GM18511 (cell line): ENCODE results near the gene STK32C.

ENCODE experiments used
- ATAC-seq: cut with Tn5 transposase; IDR thresholded peaks from one replicate; pipeline ENCODE4 v1.9.1; 2021; ENCODE audit warnings: mild to moderate bottlenecking, moderate library complexity; ENCODE audit not compliant: unreplicated experiment

The STK32C gene

DNA sequence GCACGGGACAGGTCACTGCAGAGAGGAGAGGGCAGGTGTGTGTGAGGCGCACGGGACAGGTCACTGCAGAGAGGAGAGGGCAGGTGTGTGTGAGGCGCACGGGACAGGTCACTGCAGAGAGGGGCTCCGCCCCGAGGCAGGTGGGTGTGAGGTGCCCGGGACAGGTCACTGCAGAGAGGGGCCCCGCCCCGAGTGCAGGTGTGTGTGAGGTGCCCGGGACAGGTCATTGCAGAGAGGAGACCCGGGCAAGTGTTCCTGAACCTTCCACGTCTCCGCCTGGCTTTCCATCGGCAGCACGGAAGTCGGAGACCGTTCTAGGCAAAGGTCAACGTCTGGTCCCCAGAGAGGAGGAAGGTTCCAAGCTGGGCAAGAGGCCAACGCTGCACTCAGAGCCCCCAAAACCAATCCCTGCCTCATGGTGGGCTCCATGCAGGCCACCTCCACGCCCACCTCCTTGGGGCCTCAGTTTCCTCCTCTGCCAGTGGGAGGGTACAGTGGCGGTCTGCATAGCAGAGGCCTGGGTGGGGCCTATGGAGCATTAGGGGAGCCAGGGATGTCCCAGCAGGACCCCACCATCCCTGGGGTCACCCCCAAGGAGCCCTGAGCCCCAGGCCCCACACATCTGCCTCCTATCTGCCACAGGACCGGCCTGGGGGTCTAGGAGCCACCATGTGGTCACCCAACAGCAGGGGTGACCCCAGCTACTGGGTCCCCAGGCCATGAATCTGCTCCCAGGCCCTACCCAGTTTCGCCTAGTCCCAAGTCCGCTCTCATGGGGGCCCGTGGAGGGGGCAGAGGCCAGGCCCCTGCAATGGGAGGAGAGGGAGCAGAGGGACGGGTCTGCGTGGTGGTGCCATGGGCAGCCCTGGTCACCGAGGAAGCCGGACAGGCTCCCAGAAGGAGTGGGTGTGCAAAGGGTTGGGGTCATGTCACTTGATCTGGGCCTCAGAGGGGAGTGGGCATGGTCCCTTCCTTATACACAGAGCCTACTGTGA lies 57.0 kb downstream of the STK32C start:
- no peak for ATAC-seq

DNA sequence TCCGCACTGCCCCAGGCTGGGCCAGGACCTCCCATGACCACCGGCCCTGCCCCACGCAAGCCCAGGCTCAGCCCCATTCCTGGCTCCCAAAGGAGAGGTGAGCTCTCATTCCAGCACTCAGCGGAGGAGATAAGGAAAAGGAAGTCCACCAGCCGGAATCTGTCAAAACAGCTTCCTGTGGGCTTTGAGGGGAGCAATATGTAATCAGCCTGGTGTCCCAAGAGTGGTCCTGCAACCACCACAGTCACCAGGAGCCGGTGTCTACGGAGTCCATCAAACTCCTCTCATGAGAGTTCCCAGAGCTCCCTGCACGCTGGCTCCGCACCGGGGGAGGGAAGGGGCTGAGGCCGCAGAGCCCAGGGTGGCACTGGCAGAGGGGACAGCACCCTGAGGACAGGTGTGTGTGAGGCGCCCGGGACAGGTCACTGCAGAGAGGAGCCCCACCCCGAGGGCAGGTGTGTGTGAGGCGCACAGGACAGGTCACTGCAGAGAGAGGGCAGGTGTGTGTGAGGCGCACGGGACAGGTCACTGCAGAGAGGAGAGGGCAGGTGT lies 57.9 kb downstream of the STK32C start:
- ATAC-seq = no peak

DNA sequence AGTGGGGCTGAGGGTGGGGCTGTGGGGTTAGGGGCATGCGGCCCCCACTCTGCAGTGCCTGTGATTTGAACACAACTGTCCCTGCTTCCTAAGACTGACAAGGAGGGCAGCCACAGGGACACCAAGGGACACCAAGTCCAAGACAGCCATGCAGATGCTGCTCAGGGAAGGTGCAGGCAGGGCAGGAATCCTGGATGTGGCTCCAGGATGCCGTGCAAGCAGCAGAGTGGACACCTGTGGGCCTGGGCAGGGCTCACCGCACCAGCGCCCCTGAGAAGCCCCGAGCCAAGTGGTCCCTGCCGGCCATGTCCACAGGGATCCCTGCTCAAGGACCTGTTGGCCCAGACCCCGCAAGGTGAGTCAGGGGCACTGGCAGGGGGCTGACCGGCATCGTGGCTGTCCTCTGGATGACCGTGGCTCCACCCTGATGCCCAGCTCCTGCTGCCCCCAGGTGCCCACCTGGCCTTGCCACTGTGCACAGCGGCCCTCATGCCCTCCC lies 58.5 kb downstream of the STK32C start:
- ATAC-seq = peak; percentile 15

DNA sequence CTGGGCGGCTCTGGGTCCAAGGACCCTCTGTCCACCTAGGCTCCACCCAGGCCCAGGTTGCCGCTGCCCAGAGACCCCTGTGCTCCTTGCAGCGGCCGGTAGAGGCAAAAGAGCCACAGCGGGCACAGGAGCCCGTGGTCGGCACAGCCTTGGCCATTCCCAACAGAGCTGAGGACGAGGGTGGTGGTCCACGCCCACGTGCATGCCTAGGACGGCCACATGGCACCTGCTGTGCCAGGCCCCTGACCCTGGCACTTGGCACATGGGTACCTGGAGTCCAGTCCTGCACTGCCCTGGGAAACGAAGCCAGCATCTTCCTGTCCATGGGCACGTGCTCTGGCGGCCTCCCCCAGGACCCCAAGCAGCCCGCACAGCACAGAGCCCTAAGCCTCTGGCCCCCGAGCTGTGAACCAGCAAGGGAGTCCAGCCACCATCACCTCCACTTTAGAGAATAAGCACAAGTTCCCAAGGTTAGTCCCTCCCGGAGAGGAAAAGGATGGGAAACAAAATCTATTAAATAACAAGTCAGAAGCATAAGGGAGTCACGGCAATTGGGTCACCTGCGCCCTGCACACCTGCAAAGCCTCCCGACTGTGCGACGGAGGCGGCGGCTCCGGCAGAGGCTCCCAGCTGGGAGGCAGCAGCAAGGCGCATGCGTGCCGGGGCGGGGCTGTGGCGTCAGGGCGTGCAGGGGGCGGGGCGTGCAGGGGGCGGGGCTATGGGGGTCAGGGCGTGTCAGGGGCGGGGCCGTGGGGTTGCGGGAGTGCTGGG lies 59.1 kb downstream of the STK32C start:
- peak; percentile 73 for ATAC-seq

DNA sequence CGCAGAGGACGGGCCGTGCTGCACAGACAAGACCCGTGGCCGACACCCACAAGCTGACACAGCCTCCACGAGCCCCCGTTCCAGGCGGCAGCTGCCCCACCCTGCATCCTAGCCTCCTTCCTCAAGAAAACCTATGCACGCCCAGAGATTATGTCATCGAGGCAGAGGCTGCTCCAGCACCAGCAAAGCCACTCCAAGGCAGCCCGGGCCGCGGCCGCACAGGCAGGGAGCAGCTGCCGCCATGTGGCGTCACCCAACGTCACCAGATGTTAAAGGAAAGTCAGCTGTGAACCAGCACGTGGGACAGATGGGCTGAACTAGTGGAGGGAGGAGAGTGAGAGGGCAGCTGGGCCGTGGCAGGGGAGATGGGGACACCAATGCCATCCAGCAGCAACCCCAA lies 59.8 kb downstream of the STK32C start:
- ATAC-seq = no peak

DNA sequence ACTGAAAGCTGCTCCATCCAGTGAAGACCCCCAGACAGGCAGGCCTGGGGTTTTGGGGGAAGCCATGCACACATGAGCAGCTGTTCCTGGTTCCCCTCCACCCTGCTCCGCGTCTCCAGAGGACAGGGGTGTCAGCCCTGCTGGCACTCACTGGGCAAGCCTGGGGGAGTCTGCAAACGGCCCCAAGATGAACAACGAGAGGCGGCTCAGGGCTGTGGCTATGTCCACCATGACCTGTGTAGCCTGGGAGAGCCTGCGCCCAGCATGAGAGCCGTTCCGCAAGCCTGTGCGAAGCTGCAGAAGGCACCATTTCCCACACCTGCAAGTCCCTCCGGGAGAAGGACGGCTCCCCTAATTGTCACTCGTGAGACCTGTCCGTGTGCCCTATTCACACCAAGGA lies 61.5 kb downstream of the STK32C start:
- ATAC-seq = no peak

DNA sequence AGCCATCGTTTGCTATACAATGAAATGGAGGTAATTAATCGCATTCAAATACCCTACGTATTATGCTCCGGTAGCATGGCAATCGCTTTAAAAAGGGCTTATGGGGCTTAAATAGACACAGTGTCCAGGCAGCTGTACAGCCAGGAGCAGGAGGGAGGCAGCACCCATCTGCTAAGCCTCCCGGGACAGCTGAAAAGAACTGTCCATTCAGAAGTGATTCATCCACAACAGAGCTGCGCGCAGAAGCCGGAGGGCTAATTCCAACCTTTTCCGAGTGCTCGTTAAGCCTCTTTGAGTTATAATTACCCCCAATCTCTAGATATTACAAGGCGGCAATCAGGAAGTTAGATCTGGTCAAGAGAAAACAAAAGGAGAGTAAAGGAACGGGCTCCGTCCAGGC lies 62.7 kb downstream of the STK32C start:
- no peak for ATAC-seq

DNA sequence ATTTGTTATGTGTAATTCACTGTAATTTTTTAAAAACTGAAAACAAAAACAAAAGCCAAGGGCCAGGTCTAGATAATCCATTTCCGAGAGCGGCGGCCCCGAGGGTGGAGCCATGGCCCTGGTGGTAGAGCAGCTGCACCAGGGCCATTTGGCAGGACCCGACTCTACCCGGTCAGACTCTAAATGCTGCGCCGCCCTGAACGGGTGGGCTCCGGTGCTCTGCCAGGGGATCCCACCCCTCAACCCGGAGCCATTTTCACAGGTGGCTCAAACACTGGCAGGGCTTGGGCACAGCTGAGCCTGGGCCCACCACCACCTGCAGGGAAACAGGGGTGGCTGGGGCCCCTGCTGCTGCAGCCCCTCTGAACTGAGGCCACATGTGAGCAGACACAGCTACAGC lies 64.1 kb downstream of the STK32C start:
- no peak for ATAC-seq

DNA sequence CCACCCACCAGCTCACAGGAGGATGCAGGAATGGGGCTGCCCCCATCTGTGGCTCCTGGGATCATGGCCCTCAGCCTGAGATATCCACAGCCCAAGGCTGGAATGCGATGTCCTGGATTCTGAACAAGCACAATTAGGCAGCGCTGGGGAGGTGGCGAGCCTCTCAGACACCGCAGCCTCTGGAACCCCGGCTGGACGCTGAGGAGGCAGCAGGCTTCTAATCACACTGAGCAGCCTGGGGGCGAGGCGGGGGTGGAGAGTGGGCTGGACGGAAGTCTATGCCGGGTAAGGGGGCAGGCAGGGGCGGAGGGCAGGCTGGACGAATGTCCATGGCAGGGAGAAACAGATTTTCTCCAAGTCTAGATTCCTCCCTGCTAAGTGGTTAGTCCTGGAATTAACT lies 64.6 kb downstream of the STK32C start:
- no peak for ATAC-seq

DNA sequence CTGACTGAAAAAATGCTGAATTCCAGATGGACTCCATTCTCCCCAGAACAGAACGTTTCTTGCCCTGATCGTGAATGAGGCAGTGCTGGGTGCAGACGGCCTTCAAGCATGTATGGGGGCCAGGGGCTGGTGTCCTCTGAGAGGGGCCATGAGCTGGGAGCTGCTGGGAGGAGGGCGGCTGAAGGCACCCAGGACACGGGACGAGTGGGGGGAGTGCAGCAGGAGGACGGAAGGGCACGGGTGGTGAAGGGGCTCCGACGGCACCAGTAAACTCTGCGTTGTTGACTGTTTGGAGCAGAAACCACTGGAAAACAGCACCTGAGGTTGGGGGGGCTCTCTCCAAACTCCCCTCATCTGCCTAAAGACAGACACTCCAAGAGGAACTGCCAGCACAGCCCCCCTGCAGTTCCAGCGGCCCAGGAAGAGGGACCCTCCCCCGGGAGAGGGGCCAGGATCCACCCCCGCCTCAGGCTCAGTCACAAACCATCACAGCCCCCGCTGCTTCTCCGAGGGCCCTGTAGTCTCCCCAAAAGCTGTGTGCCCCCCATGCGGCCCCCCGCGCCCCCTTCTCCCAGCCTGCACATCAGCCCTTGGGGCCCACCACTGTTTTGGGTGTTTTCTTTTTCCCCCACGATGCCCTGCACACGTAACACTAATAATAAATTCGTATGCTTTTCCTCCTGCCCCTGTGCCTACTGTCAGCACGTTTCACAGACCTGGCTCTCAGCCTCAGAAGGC lies 65.5 kb downstream of the STK32C start:
- ATAC-seq = no peak

DNA sequence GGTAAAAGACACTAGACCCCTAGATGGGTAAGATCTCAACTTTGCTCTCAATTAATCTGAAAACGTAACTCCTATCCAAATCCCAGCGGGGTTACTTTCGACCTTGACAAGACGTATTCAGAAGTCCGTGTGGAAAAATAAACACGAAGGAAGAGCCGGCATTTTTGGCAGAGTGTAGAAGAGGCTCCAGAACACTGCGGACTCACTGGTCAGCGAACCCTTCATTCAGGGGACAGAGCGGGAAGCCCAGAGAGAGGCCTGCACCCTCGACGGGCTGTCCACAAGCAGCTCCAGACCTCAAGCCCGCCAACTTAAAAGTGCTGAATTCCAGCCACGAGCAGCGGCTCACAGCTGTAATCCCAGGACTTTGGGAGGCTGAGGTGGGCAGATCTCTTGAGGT lies 66.3 kb downstream of the STK32C start:
- no peak for ATAC-seq

DNA sequence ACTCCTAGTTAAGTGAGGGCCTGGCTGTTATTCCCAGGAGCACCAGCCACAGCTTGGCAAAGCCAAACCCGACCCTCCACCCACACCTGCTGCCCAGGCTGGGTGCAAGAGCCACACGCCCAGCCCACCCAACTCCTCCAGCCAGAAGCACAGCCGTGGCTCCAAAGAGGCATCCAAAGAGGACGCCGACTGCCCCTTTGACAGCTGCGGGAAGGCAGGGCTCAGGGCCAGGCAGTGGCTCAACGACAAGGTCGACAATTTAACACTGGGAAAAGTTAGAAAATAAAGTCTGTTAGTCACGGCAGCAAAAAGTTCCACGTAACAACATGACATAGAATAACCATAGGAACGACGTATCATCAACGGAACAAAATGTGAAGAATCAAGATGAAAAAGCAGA lies 66.7 kb downstream of the STK32C start:
- ATAC-seq = no peak

DNA sequence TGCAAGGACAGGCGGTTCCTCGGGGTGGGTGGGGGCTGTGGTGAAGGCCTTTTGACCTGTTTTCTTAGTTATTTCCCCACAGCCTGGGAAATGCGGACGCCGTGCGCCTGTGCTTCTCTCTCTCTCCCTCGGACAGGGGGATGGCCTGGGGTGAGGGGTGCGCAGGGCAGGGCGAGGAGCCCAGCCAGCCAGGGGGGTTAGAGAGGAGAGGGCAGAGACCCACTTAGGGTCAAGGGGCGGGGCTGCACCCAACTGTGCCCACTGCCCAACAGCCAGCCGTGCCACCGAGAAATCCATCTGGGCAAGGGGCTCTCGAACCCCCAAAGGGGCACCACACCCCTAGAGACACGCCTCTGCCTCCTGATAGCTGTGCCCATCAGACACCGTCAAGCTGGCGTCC lies 67.2 kb downstream of the STK32C start:
- ATAC-seq = no peak

DNA sequence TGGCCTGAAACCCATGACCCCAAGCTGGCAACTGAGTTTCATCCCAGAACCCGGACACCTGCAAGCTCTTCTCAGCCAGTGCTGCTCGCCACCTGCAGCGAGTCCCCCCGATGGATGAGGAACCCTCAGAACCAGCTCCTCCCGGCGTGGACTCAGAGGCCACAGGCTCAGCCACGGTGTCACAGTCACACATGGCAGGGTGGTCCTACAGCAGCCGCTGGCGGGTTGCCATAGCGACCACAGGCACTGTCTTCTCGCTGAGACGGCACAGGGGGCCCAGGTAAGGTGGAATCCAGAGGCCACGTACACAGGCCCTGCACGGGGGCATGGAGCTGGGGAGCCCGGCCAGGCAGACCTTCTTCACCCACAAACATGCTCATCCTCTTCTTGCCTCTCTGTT lies 67.6 kb downstream of the STK32C start:
- no peak for ATAC-seq

DNA sequence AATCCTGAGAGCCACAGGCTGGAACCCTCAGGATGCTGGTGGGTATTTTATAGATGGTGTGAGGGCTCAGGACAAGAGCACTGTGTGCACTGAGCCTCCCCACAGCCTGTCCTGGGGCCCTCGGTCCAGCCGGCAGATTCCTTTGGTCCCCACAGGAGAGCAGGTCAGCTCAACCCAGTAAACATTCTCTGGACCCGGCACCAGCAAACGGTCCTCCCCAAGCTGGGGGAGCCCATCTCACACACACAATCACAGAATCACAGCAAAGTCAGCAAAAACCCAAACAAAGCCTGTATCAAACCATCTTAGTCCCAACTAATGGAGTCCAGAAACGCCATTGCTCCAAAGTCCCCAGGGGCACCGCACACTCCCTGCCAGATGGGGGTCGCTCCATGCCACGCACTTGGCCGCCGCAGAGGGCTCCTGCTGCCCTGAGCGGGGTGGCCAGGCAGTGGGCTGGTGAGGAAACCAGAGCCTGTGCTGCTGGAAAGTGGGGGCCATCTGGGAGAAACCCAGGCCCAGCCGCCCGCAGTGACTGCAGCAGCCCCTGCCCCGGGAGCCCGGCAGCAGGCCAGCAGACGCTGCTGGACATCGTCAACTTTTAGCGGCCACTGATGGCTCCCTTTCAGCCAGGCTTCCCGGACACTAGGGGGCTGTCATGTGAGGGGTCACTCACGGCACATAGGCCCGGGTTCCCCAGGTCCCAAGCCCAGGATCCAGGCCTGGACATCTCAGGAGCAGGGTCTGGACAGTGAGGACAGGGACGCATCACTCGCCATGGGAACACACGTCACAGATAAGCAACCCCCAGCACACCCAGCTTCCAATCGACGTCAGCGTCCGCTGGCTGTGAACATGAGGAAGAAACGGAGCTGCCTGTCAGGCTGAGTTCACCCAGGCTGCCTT lies 68.4 kb downstream of the STK32C start:
- no peak for ATAC-seq

DNA sequence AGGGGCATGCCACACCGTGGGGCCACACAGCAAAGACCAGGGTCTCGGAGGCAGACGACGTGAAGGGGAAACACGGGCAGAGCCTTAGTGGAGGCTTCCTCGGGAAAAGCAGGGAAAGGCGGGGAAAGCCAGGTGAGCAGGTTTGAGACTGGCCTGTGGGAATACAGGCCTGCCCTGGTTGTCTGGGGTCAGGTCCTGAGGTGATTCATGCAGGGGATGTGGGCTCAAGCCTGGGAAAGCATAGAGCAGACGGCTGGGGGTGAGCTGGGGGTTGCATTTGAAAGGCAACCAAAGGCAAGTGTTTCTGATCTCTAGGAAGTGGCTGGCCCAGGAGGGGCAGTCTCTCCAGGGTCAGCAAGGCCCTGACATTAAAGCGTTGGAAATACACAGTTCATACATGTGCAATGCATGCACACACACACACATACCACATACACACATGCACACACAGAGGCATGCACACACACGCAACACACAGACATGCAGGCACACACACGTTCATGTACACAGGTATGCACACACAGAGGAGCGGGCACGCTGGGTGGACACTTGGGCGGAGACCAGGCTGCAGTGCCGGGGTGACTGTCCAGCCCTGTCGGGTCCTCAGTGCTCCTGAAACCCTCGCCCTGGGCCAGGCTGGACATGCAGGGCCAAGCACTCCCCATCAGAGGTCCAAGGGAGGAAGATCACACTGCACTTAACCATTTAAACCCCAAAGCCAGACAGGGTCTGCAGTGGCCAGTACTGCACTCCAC lies 69.2 kb downstream of the STK32C start:
- no peak for ATAC-seq

DNA sequence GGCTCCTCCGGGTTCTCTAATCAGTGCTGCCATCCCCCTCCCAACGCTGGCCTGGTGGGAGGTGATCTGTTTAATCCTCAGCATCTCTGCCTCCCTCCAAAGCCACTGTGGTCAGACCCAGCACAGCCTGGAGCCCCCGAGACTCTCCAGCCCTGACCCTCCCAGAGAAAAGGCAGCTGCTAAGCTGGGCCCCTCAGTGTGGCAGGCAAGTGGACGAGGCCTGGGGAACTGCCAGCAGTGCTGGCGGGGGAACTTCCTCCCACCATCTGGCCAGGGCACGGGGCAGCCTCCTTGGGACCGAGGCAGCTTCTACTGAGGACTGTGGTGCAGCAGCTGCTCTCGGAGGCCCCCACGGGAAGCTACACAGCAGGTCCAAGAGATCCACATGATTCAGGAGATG lies 69.9 kb downstream of the STK32C start:
- no peak for ATAC-seq

DNA sequence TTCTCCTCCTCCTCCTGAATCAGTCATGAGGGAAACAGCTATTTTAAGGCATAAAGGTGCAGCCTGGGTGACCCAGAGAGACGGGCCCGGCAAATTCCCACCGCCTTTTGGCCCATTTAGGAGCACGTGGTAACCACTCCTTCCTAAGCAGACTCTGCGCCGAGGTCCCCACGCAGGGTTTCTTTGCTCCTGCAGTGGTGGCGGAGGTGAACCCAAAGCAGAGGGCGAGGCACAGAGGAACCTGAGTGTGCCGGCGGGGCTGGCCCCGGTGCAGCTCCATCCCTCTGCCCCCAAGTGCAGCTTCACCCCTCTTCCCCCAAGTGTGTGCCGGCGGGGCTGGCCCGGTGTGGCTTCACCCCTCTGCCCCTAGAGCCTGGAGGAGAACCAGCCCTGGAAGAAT lies 70.4 kb downstream of the STK32C start:
- no peak for ATAC-seq

DNA sequence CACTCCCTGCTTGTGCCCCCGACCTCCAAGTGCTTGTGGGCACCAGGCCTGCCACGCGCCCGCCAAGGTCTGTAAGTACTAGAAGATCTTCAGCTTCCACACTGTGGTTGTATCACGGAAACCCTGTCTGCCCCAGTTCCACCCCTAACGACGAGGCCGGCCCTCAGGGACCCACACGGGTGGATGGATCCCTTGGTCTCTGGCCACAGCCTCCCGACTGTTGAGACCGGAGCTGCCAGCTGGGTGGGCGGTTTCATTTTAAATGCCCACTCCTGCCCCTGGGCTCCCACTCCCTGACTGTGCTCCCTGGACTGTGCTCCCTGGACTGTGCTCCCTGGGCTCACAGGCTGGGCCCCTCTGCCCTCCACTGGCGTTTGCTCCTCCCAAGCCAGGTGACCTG lies 70.9 kb downstream of the STK32C start:
- ATAC-seq = no peak
